H9 (cell line): ENCODE results near the gene TMEM35B. TPM values are rescaled to one million over a fixed set of nuclear protein-coding genes. Genes with fewer than 3 reads are reported as not detected.

ENCODE experiments used
- DNase-seq: peaks from one replicate; pipeline ENCODE4 v3.0.0-alpha.2; 2017
- H2AFZ ChIP-seq: one replicate; pipeline ENCODE4 v1.6.1; 2013; ENCODE audit warnings: mild to moderate bottlenecking, low read length, control low read depth, moderate library complexity
- H2AK5ac ChIP-seq: 2 replicates; pipeline ENCODE4 v1.6.1; 2013; ENCODE audit warnings: low read length, control low read depth, mixed read lengths; ENCODE audit not compliant: insufficient read length
- H2BK120ac ChIP-seq: one replicate; pipeline ENCODE4 v1.6.1; 2013; ENCODE audit warnings: low read depth, mild to moderate bottlenecking, low read length, control low read depth, inconsistent platforms; ENCODE audit not compliant: poor library complexity, severe bottlenecking
- H2BK12ac ChIP-seq: 2 replicates; pipeline ENCODE4 v1.6.1; 2013; ENCODE audit warnings: low read length, control low read depth, mixed read lengths, low read depth; ENCODE audit not compliant: insufficient read length
- H2BK15ac ChIP-seq: 2 replicates; pipeline ENCODE4 v1.6.1; 2013; ENCODE audit warnings: low read depth, low read length, control low read depth
- H2BK20ac ChIP-seq: one replicate; pipeline ENCODE4 v1.6.1; 2013; ENCODE audit warnings: low read depth, mild to moderate bottlenecking, low read length, control low read depth, inconsistent platforms; ENCODE audit not compliant: poor library complexity, severe bottlenecking
- H2BK5ac ChIP-seq: 2 replicates; pipeline ENCODE4 v1.6.1; 2013; ENCODE audit warnings: low read length, control low read depth, mixed read lengths; ENCODE audit not compliant: insufficient read length
- H3K14ac ChIP-seq: 2 replicates; pipeline ENCODE4 v1.6.1; 2013; ENCODE audit warnings: low read length, control low read depth; ENCODE audit not compliant: insufficient read depth
- H3K18ac ChIP-seq: 2 replicates; pipeline ENCODE4 v1.6.1; 2013; ENCODE audit warnings: low read depth, mild to moderate bottlenecking, mixed read lengths, low read length, control low read depth; ENCODE audit not compliant: insufficient read length
- H3K23ac ChIP-seq: 2 replicates; pipeline ENCODE4 v1.6.1; 2013; ENCODE audit warnings: low read length, control low read depth, mixed read lengths, low read depth; ENCODE audit not compliant: insufficient read length
- H3K23me2 ChIP-seq: 2 replicates; pipeline ENCODE4 v1.6.1; 2013; ENCODE audit warnings: low read depth, mild to moderate bottlenecking, mixed read lengths, low read length, control low read depth; ENCODE audit not compliant: insufficient read length, poor library complexity, severe bottlenecking
- H3K27ac ChIP-seq: 2 replicates; pipeline ENCODE4 v1.5.1; 2013; ENCODE audit warnings: low read length, control low read depth, mixed read lengths, low read depth; ENCODE audit not compliant: insufficient read length
- H3K27me3 ChIP-seq: 2 replicates; pipeline ENCODE4 v1.6.1; 2013; ENCODE audit warnings: low read length, control low read depth, inconsistent platforms; ENCODE audit not compliant: insufficient read depth
- H3K4ac ChIP-seq: 2 replicates; pipeline ENCODE4 v1.6.1; 2013; ENCODE audit warnings: low read depth, mild to moderate bottlenecking, control low read depth, inconsistent platforms, low read length, moderate library complexity
- H3K4me1 ChIP-seq: 2 replicates; pipeline ENCODE4 v1.6.1; 2013; ENCODE audit warnings: low read length, control low read depth, inconsistent platforms; ENCODE audit not compliant: insufficient read depth
- H3K4me2 ChIP-seq: 2 replicates; pipeline ENCODE4 v1.6.1; 2013; ENCODE audit warnings: low read length, control low read depth, mixed read lengths; ENCODE audit not compliant: insufficient read length, insufficient read depth
- H3K56ac ChIP-seq: 2 replicates; pipeline ENCODE4 v1.6.1; 2013; ENCODE audit warnings: low read depth, mild to moderate bottlenecking, mixed read lengths, low read length, control low read depth; ENCODE audit not compliant: insufficient read length
- H3K79me1 ChIP-seq: 2 replicates; pipeline ENCODE4 v1.6.1; 2013; ENCODE audit warnings: low read depth, mild to moderate bottlenecking, moderate library complexity, low read length, control low read depth, inconsistent platforms; ENCODE audit not compliant: insufficient read depth, poor library complexity, severe bottlenecking
- H3K79me2 ChIP-seq: 2 replicates; pipeline ENCODE4 v1.6.1; 2013; ENCODE audit warnings: low read length, control low read depth, inconsistent platforms; ENCODE audit not compliant: insufficient read depth
- H3K9ac ChIP-seq: 2 replicates; pipeline ENCODE4 v1.6.1; 2013; ENCODE audit warnings: low read length, control low read depth, mixed read lengths; ENCODE audit not compliant: insufficient read length; ENCODE audit errors: extremely low read depth
- H3K9me3 ChIP-seq: one replicate; pipeline ENCODE4 v1.6.1; 2013; ENCODE audit warnings: low read depth, low read length, inconsistent platforms; ENCODE audit not compliant: control insufficient read depth
- H3T11ph ChIP-seq: one replicate; pipeline ENCODE4 v1.6.1; 2013; ENCODE audit warnings: mild to moderate bottlenecking, low read length, control low read depth, inconsistent platforms
- H4K20me1 ChIP-seq: one replicate; pipeline ENCODE4 v1.6.1; 2013; ENCODE audit not compliant: control insufficient read depth, insufficient read length, insufficient read depth
- H4K5ac ChIP-seq: 2 replicates; pipeline ENCODE4 v1.6.1; 2013; ENCODE audit warnings: low read depth, mild to moderate bottlenecking, mixed read lengths, low read length, control low read depth; ENCODE audit not compliant: insufficient read length
- H4K8ac ChIP-seq: replicated peaks from 2 replicates; pipeline ENCODE4 v1.6.1; 2013; ENCODE audit warnings: low read length, control low read depth, mixed read lengths, low read depth; ENCODE audit not compliant: insufficient read length
- H4K91ac ChIP-seq: 2 replicates; pipeline ENCODE4 v1.6.1; 2013; ENCODE audit warnings: low read depth, mild to moderate bottlenecking, moderate library complexity, mixed read lengths, low read length, control low read depth; ENCODE audit not compliant: insufficient read length
- H3K27ac Mint-ChIP-seq, 3 experiments: 2 replicates in 2 of 3; 3 replicates in 1 of 3; pipeline ENCODE4 v1.8.0; 2020 to 2021; ENCODE audit warnings: mixed read lengths in 3 of 3, mild to moderate bottlenecking in 1 of 3, moderate library complexity in 1 of 3
- H3K27me3 Mint-ChIP-seq: 2 replicates; pipeline ENCODE4 v1.8.0; 2021; ENCODE audit warnings: low read depth, mild to moderate bottlenecking, moderate library complexity, mixed read lengths
- H3K36me3 Mint-ChIP-seq, 3 experiments: 2 replicates in 2 of 3; 3 replicates in 1 of 3; pipeline ENCODE4 v1.8.0; 2020 to 2021; ENCODE audit warnings: low read depth in 3 of 3, mixed read lengths in 3 of 3; ENCODE audit not compliant: insufficient read depth in 1 of 3
- H3K4me1 Mint-ChIP-seq, 2 experiments: 2 replicates each; pipeline ENCODE4 v1.8.0; 2020; ENCODE audit warnings: mixed read lengths in 2 of 2
- H3K4me3 Mint-ChIP-seq, 2 experiments: 2 replicates in 1 of 2; 3 replicates in 1 of 2; pipeline ENCODE4 v1.8.0; 2020 to 2021; ENCODE audit warnings: mild to moderate bottlenecking in 2 of 2, mixed read lengths in 2 of 2, moderate library complexity in 1 of 2
- H3K9me3 Mint-ChIP-seq, 2 experiments: 2 replicates in 1 of 2; 3 replicates in 1 of 2; pipeline ENCODE4 v1.8.0; 2020; ENCODE audit warnings: mild to moderate bottlenecking in 2 of 2, mixed read lengths in 2 of 2, moderate library complexity in 1 of 2
- CTCF ChIP-seq: fragments of 200-600 bp; sonication (generic); conservative IDR thresholded peaks from 3 replicates; pipeline ENCODE4 v1.8.0; 2021; ENCODE audit warnings: antibody characterized with exemption, mild to moderate bottlenecking
- WGBS: extraction: QIAGEN DNeasy Blood & Tissue Kit; methylation state at CpG from one replicate; pipeline ENCODE4 v1.1.7; 2013; ENCODE audit warnings: missing lambda C conversion rate, low lambda C conversion rate, mixed read lengths; ENCODE audit not compliant: insufficient read length; ENCODE audit errors: extremely low coverage; 5-methylcytosine and 5-hydroxymethylcytosine counted together
- total RNA-seq: library from RNA; stranded (reverse); gene quantifications from 2 replicates; pipeline ENCODE4 v1.2.1, GENCODE V29; 2021

The TMEM35B gene
- total RNA-seq, 1 experiment from 2014 or later = 7.7 TPM

GRCh38 chr1:34977858-34978257 lies 7.3 kb downstream of the TMEM35B start:
- Mint-ChIP-seq H3K4me3 (no peak overlapping the region), H3K9me3 (no peaks in the 10 kb centered on the region), H3K27ac (no peak overlapping the region), H3K4me1 (peaks cover 7 to 12% of the 10 kb centered on the region in 2 experiments), H3K27me3 (no peaks in the 10 kb centered on the region; the same call in 1 of the 2 replicates), H3K36me3 (no peaks in the 10 kb centered on the region; a peak in 1 of 7 replicates)
- H3T11ph ChIP-seq = no peak overlapping the region
- H2AFZ ChIP-seq = no peak overlapping the region
- H3K23me2 ChIP-seq = no peaks in the 10 kb centered on the region
- H3K4ac ChIP-seq = no peak overlapping the region
- H3K23ac ChIP-seq = no peak overlapping the region
- H3K9me3 ChIP-seq = no peaks in the 10 kb centered on the region
- no peak overlapping the region for H2BK12ac ChIP-seq
- H3K27ac ChIP-seq = no peak overlapping the region
- TF ChIP-seq CTCF = no peak
- DNase-seq = no peak
- no peak overlapping the region for H3K9ac ChIP-seq
- H3K79me2 ChIP-seq = no peaks in the 10 kb centered on the region
- no peak overlapping the region for H3K4me2 ChIP-seq
- no peak overlapping the region for H2BK120ac ChIP-seq
- H3K56ac ChIP-seq = no peak overlapping the region
- no peak overlapping the region for H4K91ac ChIP-seq
- H3K27me3 ChIP-seq = no peaks in the 10 kb centered on the region
- H3K14ac ChIP-seq = no peak overlapping the region
- no peak overlapping the region for H2BK20ac ChIP-seq
- no peak overlapping the region for H2AK5ac ChIP-seq
- no peak overlapping the region for H4K8ac ChIP-seq
- H4K5ac ChIP-seq = no peak overlapping the region
- no peak overlapping the region for H2BK5ac ChIP-seq
- WGBS = no CpG with 5 or more reads among the region's 2 CpGs
- H4K20me1 ChIP-seq = no peaks in the 10 kb centered on the region
- no peak overlapping the region for H2BK15ac ChIP-seq
- no peaks in the 10 kb centered on the region for H3K79me1 ChIP-seq
- no peak overlapping the region for H3K18ac ChIP-seq
- peaks cover 4% of the 10 kb centered on the region; the same call in 1 of the 2 replicates for H3K4me1 ChIP-seq
